Bronchial epithelial cell (primary cell): Measurements from ENCODE around the gene TBCD. TPM values are rescaled to one million over a fixed set of nuclear protein-coding genes. Genes with fewer than 3 reads are reported as not detected.

Experiments used
- DNase-seq: peaks from one replicate; pipeline ENCODE4 v3.0.0-alpha.2; 2010; ENCODE audit warnings: low read depth
- FAIRE-seq: peaks from 2 replicates; lab custom pipeline; 2011; peaks lifted over from hg19 to GRCh38; lab: Jason Lieb, UNC
- H3K27me3 ChIP-seq: 2 replicates; pipeline ENCODE4 v1.5.1; 2011; ENCODE audit warnings: low read length; ENCODE audit not compliant: control insufficient read depth, insufficient read depth
- H3K36me3 ChIP-seq: 2 replicates; pipeline ENCODE4 v1.5.1; 2011; ENCODE audit warnings: low read length; ENCODE audit not compliant: control insufficient read depth, insufficient read depth
- H3K4me3 ChIP-seq: 2 replicates; pipeline ENCODE4 v1.5.1; 2011; ENCODE audit warnings: mild to moderate bottlenecking, low read depth, low read length, control low read depth
- total RNA-seq: library from RNA; depleted of rRNA; stranded (reverse); fragments of >200 nt; gene quantifications from 2 replicates; pipeline ENCODE4 v1.2.1, GENCODE V29; 2014
- TF ChIP-seq, protein P1 (sequence below): IDR thresholded peaks from 2 replicates; pipeline ENCODE4 v1.5.1; 2011; ENCODE audit warnings: mild to moderate bottlenecking, moderate library complexity, low read length, control low read depth, inconsistent platforms; ENCODE audit not compliant: insufficient read depth, severe bottlenecking

The TBCD gene
- total RNA-seq, 1 donor from 2014 or later: 22.6 TPM

DNA sequence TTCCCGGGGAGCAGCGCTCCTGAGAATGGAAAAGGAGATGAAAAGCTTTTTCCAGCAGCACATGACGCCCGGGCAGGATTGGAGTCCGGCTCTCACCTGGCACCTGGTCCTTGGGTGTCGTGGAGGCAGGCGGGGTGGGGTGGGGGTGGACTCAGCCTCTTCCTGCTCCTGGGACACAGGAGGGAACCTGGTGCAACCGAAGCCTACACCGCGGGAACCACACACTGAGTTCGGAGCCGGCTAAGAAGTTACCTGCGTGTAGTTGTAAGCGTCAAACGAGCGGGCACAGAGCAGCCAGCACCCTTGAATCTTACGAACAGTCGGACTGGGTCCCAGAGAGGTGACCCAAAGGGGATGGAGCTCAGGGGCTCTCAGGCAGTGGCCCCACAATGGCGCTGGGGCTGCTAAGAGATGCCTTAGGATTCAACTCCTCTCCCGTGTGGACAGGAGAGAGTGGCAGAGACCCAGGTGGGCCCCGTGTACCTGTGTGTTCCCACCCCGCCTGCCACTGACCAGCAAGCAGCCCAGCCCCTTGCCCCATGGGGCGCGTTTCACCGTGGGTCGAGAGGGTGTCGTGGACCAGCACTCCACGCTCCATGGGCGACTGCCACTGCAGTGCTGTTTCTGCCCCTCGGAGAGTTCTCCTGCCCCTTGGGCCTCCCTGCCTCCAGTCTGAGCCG, 221.7 kb downstream of the TBCD start:
- DNase-seq (no peak), FAIRE-seq (no peak)
- TF ChIP-seq, protein P1, sequence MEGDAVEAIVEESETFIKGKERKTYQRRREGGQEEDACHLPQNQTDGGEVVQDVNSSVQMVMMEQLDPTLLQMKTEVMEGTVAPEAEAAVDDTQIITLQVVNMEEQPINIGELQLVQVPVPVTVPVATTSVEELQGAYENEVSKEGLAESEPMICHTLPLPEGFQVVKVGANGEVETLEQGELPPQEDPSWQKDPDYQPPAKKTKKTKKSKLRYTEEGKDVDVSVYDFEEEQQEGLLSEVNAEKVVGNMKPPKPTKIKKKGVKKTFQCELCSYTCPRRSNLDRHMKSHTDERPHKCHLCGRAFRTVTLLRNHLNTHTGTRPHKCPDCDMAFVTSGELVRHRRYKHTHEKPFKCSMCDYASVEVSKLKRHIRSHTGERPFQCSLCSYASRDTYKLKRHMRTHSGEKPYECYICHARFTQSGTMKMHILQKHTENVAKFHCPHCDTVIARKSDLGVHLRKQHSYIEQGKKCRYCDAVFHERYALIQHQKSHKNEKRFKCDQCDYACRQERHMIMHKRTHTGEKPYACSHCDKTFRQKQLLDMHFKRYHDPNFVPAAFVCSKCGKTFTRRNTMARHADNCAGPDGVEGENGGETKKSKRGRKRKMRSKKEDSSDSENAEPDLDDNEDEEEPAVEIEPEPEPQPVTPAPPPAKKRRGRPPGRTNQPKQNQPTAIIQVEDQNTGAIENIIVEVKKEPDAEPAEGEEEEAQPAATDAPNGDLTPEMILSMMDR: no peak
- no peaks in the 10 kb centered on the region for H3K36me3 ChIP-seq
- no peak overlapping the region for H3K4me3 ChIP-seq
- no peaks in the 10 kb centered on the region for H3K27me3 ChIP-seq

DNA sequence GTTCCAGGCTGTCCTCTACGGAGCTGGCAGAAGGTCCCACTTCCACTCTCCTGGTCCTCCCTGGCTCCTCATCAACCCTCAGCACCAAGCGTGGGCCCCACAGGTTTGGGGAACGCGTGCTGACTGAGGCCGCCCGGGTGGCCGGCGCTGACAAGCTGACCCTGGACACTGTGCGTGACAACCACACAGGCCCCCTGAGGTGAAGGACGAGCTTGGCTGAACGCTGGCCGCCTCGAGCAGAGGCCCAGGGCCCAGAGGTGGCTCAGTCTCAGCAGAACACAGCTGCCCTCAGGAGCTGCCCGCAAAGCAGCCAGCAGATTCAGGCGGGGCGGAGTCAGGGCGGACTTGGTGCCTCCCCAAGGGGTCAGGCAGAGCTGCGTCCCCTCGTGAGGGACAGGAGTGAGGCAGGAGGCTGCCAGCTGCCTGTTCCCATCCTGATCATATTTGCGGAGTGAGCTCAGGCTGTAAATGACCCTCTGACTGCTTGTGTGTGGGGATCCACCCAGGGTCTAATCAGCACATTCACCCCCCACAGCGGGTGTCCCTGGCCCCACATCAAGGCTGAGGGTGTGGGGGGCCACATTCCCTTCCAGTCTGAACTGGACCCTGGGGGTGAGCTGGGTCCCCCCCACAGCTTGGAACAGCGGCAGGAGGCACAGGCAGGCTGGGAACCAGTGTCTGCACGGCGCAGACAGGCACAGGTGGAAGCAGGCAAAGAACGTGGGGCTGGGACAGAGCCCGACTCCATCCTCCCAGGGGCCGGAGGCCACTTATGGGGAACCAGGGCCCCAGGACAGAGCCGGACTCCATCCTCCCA, 222.5 kb downstream of the TBCD start:
- DNase-seq: no peak
- no peaks in the 10 kb centered on the region for H3K36me3 ChIP-seq
- no peak for FAIRE-seq
- no peaks in the 10 kb centered on the region for H3K27me3 ChIP-seq
- H3K4me3 ChIP-seq: no peak overlapping the region
- TF ChIP-seq, protein P1: no peak

DNA sequence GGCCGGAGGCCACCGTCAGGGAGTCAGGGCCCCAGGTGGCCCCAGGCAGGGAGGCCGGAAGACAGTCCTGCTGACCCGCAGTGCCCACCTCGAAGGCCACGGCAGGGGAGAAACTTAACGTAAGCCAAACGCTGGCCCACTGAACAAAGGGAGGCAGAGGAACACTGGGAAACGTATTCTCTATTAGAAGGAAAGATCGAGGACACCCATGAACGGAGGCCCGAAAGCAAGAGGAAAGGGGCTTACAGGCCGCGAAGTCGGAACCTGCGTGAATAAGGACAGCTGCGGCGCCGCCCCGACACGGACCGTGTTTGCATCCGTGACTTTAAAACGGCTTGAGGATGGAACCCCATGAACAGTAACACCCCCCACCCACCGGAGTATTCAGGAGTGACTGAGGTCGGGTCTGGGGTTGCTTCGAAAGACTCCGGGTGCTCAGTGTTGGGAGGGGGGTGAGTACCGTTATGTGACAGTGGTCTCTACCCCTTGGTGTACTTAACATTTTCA, 225.2 kb downstream of the TBCD start:
- Histone ChIP-seq H3K27me3 (no peaks in the 10 kb centered on the region), H3K36me3 (no peaks in the 10 kb centered on the region), H3K4me3 (no peak overlapping the region)
- FAIRE-seq (no peak), DNase-seq (no peak)
- TF ChIP-seq, protein P1: no peak

DNA sequence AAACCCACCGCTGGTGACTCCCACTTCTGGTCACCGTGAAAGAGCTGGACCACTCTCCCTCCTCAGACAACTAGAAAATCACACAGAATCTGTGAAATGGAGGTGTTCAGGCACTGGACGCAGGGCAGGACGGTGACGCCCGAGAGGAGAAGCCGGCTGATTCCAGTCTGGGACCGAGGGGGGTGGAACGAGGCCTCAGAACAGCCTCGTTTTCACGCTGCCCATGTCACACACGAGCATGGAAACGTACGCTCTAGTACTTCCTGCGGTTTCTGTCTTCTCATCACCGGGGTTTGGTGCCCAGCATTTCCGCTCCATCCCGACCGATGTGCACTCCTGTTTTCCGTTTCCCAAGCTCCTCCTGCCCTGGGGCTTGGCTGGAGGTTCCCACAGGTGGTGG, 225.7 kb downstream of the TBCD start:
- Histone ChIP-seq H3K4me3 (no peak overlapping the region), H3K36me3 (no peaks in the 10 kb centered on the region), H3K27me3 (no peaks in the 10 kb centered on the region)
- TF ChIP-seq, protein P1: no peak
- FAIRE-seq (no peak), DNase-seq (no peak)

DNA sequence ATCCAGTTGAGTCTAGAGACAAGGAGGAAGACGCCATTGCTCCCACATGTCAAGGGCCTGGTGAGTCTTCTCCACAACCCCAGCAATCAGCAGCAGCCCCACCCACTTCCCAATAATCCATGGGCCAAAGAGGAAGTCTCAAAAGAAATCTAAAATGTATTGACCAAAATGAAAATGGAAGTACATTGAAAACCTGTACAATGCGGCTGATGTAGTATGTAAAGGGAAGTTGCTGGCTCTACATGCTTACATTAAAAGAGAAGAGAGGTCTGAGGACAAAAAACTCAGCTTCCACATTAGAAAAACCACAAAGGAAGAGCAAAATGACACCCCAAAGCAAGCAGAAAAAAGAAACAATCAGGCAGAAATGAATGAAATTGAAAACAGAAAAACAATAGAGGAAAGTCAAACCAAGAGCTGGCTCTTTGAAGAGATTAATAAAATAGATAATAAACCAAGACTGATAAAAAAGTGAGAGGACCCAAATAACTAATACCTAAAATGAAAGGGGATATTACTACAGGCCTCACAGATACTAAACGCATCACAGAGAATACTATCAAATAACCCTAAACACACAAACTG, 227.0 kb downstream of the TBCD start:
- H3K27me3 ChIP-seq: no peaks in the 10 kb centered on the region
- TF ChIP-seq, protein P1: no peak
- FAIRE-seq (no peak), DNase-seq (no peak)
- H3K4me3 ChIP-seq: no peak overlapping the region
- H3K36me3 ChIP-seq: no peaks in the 10 kb centered on the region
